ENCODE results near the gene MYH13. TPM values are rescaled to one million over a fixed set of nuclear protein-coding genes. Genes with fewer than 3 reads are reported as not detected.

Gene MYH13
- not detected in 2 replicates for total RNA-seq (2014; rRNA removed; shearing (Covaris generic))
- polyA plus RNA-seq (2015; cell fraction: cytosol; rRNA removed) = not detected in 2 replicates
- polyA plus RNA-seq (2015; cell fraction: nucleus; rRNA removed) = not detected in 2 replicates

GRCh38 chr17:10372906-10373305 lies at the start of gene MYH13:
Gene MYH13 (minus strand): TSS chr17:10373006. CDS start chr17:10364530, 8,476 bp downstream.
- no peak for DNase-seq (ENCODE audit: low read depth, low spot score)
- in situ Hi-C loops (cut with HindIII; ENCODE audit: low pct_unique_long_range_greater_than_20kb, low sequenced_read_pairs) = no loop called here

- no peak for DNase-seq (ENCODE audit: low read depth, low spot score)
- in situ Hi-C loops (cut with HindIII; ENCODE audit: low pct_unique_long_range_greater_than_20kb, low sequenced_read_pairs) = no loop called here
Observed at GRCh38 chr17:10421900-10422542, 49.2 kb upstream of the MYH13 start, which contains the start of gene MYH8. Gene MYH8 (minus strand): TSS chr17:10421950. CDS start chr17:10420227, 1,723 bp downstream.

- no peak for DNase-seq (ENCODE audit: low read depth, low spot score)
- in situ Hi-C loops (cut with HindIII; ENCODE audit: low pct_unique_long_range_greater_than_20kb, low sequenced_read_pairs) = no loop called here
Observed at GRCh38 chr17:10421211-10421610, 48.4 kb upstream of the MYH13 start.

GRCh38 chr17:10420811-10421210 lies 48.0 kb upstream of the MYH13 start:
- in situ Hi-C loops (cut with HindIII; ENCODE audit: low pct_unique_long_range_greater_than_20kb, low sequenced_read_pairs) = no loop called here
- DNase-seq (ENCODE audit: low read depth, low spot score) = no peak

- DNase-seq (ENCODE audit: low read depth, low spot score) = no peak
- in situ Hi-C loops (cut with HindIII; ENCODE audit: low pct_unique_long_range_greater_than_20kb, low sequenced_read_pairs) = no loop called here
Observed at GRCh38 chr17:10417431-10417830, 44.6 kb upstream of the MYH13 start.

- in situ Hi-C loops (cut with HindIII; ENCODE audit: low pct_unique_long_range_greater_than_20kb, low sequenced_read_pairs) = no loop called here
- DNase-seq (ENCODE audit: low read depth, low spot score) = no peak
Observed at GRCh38 chr17:10415161-10415560, 42.4 kb upstream of the MYH13 start.

- in situ Hi-C loops (cut with HindIII; ENCODE audit: low pct_unique_long_range_greater_than_20kb, low sequenced_read_pairs) = no loop called here
- DNase-seq (ENCODE audit: low read depth, low spot score) = no peak
Observed at GRCh38 chr17:10403589-10403988, 30.8 kb upstream of the MYH13 start.

GRCh38 chr17:10398352-10398751 lies 25.5 kb upstream of the MYH13 start:
- DNase-seq (ENCODE audit: low read depth, low spot score) = no peak
- in situ Hi-C loops (cut with HindIII; ENCODE audit: low pct_unique_long_range_greater_than_20kb, low sequenced_read_pairs) = no loop called here

GRCh38 chr17:10396524-10397163 lies 23.8 kb upstream of the MYH13 start:
- in situ Hi-C loops (cut with HindIII; ENCODE audit: low pct_unique_long_range_greater_than_20kb, low sequenced_read_pairs) = no loop called here
- no peak for DNase-seq (ENCODE audit: low read depth, low spot score)

- in situ Hi-C loops (cut with HindIII; ENCODE audit: low pct_unique_long_range_greater_than_20kb, low sequenced_read_pairs) = no loop called here
- DNase-seq (ENCODE audit: low read depth, low spot score) = no peak
Observed at GRCh38 chr17:10394201-10394887, 21.5 kb upstream of the MYH13 start.

GRCh38 chr17:10392880-10393279 lies 20.1 kb upstream of the MYH13 start:
- in situ Hi-C loops (cut with HindIII; ENCODE audit: low pct_unique_long_range_greater_than_20kb, low sequenced_read_pairs) = no loop called here

GRCh38 chr17:10385871-10386270 lies 13.1 kb upstream of the MYH13 start:
- no peak for DNase-seq (ENCODE audit: low read depth, low spot score)

More at GRCh38 chr17:10392880-10393279, 20.1 kb upstream of the MYH13 start:
- DNase-seq (ENCODE audit: low read depth, low spot score) = no peak

GRCh38 chr17:10384175-10384574 lies 11.4 kb upstream of the MYH13 start:
- no peak for DNase-seq (ENCODE audit: low read depth, low spot score)
- in situ Hi-C loops (cut with HindIII; ENCODE audit: low pct_unique_long_range_greater_than_20kb, low sequenced_read_pairs) = no loop called here

More at GRCh38 chr17:10385871-10386270, 13.1 kb upstream of the MYH13 start:
- in situ Hi-C loops (cut with HindIII; ENCODE audit: low pct_unique_long_range_greater_than_20kb, low sequenced_read_pairs) = no loop called here

GRCh38 chr17:10380631-10381408 lies 8.0 kb upstream of the MYH13 start:
- no peak for DNase-seq (ENCODE audit: low read depth, low spot score)
- in situ Hi-C loops (cut with HindIII; ENCODE audit: low pct_unique_long_range_greater_than_20kb, low sequenced_read_pairs) = no loop called here

GRCh38 chr17:10370016-10370608 lies 2.7 kb downstream of the MYH13 start:
- in situ Hi-C loops (cut with HindIII; ENCODE audit: low pct_unique_long_range_greater_than_20kb, low sequenced_read_pairs) = no loop called here
- DNase-seq (ENCODE audit: low read depth, low spot score) = no peak

- DNase-seq (ENCODE audit: low read depth, low spot score) = no peak
- in situ Hi-C loops (cut with HindIII; ENCODE audit: low pct_unique_long_range_greater_than_20kb, low sequenced_read_pairs) = no loop called here
Observed at GRCh38 chr17:10369239-10369638, 3.6 kb downstream of the MYH13 start.

- in situ Hi-C loops (cut with HindIII; ENCODE audit: low pct_unique_long_range_greater_than_20kb, low sequenced_read_pairs) = no loop called here
- no peak for DNase-seq (ENCODE audit: low read depth, low spot score)
Observed at GRCh38 chr17:10368561-10368960, 4.2 kb downstream of the MYH13 start.

All from SK-MEL-5 (cell line).